NB4 (cell line): ENCODE results near the gene MYADML2.

Experiments used
- CTCF ChIP-seq: IDR thresholded peaks from one replicate; pipeline ENCODE4 v1.5.1; 2012; ENCODE audit warnings: low read depth, low read length
- MAX ChIP-seq: IDR thresholded peaks from 2 replicates; pipeline ENCODE4 v1.6.1; 2011; ENCODE audit warnings: low read depth, low read length
- POLR2A ChIP-seq: IDR thresholded peaks from 2 replicates; pipeline ENCODE4 v1.6.1; 2011; ENCODE audit warnings: mild to moderate bottlenecking; ENCODE audit not compliant: insufficient read length; ENCODE audit errors: extremely low read depth

DNA sequence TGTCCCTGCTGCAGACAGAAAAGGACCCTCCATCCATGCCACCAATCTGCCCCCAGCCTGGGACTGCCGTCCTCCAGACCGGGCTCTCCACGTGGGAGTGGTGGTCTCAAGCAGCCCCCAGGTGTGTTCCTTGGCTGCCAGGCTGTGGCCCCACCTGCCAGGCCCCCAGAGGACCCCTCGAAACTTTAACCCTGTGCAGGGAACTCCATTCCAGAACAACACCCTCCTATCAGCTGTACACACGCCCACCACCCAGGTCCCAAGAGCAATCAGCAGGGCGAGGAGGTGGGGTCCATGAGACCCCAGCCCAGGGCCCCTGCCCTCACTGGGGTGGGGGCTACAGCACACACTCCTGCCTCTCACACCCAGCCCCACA is 11.3 kb downstream of the MYADML2 start:
- no peak for TF ChIP-seq CTCF
- TF ChIP-seq POLR2A = no peak
- TF ChIP-seq MAX = no peak
